GM19043 (cell line): ENCODE measurements around the gene OSGIN1.

Source experiments
- ATAC-seq: cut with Tn5 transposase; IDR thresholded peaks from one replicate; pipeline ENCODE4 v1.9.1; 2021; ENCODE audit warnings: low read depth; ENCODE audit not compliant: unreplicated experiment

OSGIN1 gene

GRCh38 chr16:83952940-83953795 is at the start of gene OSGIN1:
TSS of gene OSGIN1 (plus strand) at chr16:83953240. CDS start at chr16:83957672, 4,432 bp downstream.
- peak; percentile 92 for ATAC-seq

GRCh38 chr16:83903751-83904150 is 49.3 kb upstream of the OSGIN1 start:
- no peak for ATAC-seq

- no peak for ATAC-seq
Observed at GRCh38 chr16:83906683-83907082, 46.4 kb upstream of the OSGIN1 start.

- ATAC-seq = no peak
Observed at GRCh38 chr16:83907111-83907510, 45.9 kb upstream of the OSGIN1 start.

GRCh38 chr16:83907631-83908250 is 45.3 kb upstream of the OSGIN1 start:
- ATAC-seq = no peak

- no peak for ATAC-seq
Observed at GRCh38 chr16:83908798-83909197, 44.2 kb upstream of the OSGIN1 start.

GRCh38 chr16:83911290-83911689 is 41.8 kb upstream of the OSGIN1 start:
- ATAC-seq = no peak

- ATAC-seq = no peak
Observed at GRCh38 chr16:83912519-83913244, 40.4 kb upstream of the OSGIN1 start.

GRCh38 chr16:83913245-83913633 is 39.8 kb upstream of the OSGIN1 start:
- no peak for ATAC-seq

GRCh38 chr16:83914091-83914710 is 38.8 kb upstream of the OSGIN1 start:
- ATAC-seq = no peak

- ATAC-seq = no peak
Observed at GRCh38 chr16:83915081-83915480, 38.0 kb upstream of the OSGIN1 start.

GRCh38 chr16:83915491-83915890 is 37.5 kb upstream of the OSGIN1 start:
- no peak for ATAC-seq

- ATAC-seq = no peak
Observed at GRCh38 chr16:83917152-83918120, 35.6 kb upstream of the OSGIN1 start.

- ATAC-seq = no peak
Observed at GRCh38 chr16:83920894-83921491, 32.0 kb upstream of the OSGIN1 start.

- no peak for ATAC-seq
Observed at GRCh38 chr16:83923581-83924365, 29.3 kb upstream of the OSGIN1 start.

GRCh38 chr16:83924686-83925085 is 28.4 kb upstream of the OSGIN1 start:
- ATAC-seq = no peak

- no peak for ATAC-seq
Observed at GRCh38 chr16:83925095-83925905, 27.7 kb upstream of the OSGIN1 start.
